ENCODE measurements around the gene HIGD2A. TPM values are rescaled to one million over a fixed set of nuclear protein-coding genes. Genes with fewer than 3 reads are reported as not detected.

HIGD2A gene, protein sequence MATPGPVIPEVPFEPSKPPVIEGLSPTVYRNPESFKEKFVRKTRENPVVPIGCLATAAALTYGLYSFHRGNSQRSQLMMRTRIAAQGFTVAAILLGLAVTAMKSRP
- 37.5 and 46.7 TPM in 2 replicates for total RNA-seq

DNA sequence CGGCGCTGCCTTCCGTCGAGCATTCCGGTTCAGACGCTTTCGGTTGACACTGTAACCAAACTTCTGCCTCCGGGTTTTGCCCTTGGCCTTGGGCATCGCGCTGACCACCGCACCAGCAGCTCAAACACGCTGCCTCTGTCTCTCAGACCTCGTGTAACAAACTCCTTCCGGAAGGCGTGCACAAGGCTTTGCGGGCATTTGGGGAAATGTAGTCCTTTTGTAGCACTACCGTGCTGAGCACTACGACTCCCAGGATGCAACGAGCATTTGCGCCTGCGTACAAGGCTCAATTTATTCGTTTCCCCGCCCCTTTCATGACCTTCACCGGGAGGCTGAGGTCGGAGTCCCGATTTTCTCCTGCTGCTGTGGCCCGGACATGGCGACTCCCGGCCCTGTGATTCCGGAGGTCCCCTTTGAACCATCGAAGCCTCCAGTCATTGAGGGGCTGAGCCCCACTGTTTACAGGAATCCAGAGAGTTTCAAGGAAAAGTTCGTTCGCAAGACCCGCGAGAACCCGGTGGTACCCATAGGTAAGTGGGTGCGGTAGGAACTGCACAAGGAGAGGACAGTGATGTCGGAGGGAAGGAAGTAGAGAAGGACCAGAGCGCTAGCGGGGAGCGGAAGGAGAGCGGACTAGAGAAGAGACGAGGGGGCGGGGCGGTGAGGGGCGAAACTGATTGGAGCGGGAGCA lies at the start of gene HIGD2A, which contains the start of gene NOP16:
Gene HIGD2A, plus strand, starts transcription at position 308 of the 691 bp plus-strand sequence. Its CDS starts 69 bp downstream, at position 377.
Gene NOP16, minus strand, starts transcription at position 155 of the 691 bp plus-strand sequence. Its CDS starts 59 bp downstream, at position 96.

DNA sequence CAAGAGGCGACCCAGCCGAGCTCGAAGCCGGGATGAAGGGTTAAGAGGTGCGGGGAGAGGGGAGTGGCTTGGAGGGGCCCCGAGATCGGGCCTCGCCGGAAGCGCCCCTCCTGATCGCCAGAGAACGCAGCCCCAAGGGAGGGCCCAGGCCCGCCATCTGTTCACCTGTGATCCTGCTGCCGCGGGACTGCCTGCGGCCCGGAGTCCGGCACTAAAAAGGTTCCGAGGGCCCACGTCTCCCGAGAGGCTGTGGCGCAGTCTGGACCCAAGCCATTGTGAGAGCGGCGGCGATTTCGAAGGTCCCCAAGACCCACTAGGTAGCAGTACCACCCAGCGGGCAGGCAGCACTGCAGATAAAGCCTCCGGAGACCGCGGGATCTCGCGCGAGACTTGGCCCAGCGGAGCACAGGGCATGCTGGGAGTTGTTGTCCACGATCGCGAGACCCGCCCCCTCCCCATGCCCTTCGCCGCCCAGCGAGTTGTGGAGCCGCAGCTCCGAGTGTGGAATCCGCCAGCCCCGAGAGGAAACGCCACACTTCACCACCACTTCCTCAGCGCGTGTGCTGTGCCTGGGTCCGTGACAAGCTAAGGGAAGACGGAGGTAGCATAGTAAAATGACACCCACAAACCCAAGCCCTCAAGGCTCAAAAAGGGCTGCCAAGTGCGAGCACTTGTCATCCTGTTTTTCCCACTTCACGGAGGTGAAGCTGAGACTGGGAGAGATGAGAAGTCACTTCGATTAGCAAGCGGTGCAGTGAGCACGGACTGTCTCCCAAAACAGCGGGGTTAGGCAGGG lies 26.9 kb upstream of the HIGD2A start, which contains the start of gene KIAA1191:
Gene KIAA1191, minus strand, starts transcription at position 328 of the 796 bp plus-strand sequence. CDS start 2,256 bp downstream, outside the sequence.

DNA sequence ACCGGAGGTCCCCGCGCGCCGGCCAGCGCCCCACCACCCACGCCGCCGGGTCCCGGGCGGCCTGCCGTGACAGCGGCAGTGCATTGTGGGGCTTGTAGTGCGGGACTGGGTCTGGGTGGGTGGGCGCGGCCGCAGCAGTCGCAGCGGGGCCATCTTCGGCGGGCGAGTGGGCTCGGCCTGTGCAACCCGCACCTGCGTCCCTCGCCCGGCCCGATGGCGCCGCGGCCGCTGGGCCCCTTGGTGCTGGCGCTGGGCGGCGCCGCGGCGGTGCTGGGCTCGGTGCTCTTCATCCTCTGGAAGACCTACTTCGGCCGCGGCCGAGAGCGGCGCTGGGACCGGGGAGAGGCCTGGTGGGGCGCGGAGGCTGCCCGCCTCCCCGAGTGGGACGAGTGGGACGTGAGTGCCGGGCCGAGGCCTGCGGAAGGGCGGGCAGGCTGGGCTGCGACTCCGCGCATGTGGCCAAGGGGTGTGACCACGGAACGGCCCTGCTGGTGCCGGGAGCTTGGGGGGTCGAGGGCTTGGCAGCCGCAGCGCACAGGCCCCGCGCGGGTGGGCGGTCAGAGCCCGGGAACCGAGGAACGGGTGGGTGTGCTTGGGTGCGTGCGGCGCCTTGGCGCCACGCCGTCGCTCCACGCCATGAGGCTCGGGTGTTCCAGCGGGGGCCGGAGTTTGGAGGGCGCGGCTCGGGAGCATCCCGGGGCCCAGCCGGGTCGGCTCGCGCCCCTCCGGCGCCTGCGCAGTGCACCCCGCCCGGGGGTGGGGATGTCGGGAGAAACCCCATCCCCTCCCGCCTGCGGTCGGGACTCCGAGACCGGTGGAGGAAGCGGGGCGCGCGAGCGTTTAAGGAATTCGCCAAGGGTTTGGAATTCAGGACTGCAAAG lies 23.0 kb upstream of the HIGD2A start, which contains the start of gene ARL10:
Gene ARL10, plus strand, starts transcription at position 137 of the 881 bp plus-strand sequence. Its CDS starts 77 bp downstream, at position 214.

DNA sequence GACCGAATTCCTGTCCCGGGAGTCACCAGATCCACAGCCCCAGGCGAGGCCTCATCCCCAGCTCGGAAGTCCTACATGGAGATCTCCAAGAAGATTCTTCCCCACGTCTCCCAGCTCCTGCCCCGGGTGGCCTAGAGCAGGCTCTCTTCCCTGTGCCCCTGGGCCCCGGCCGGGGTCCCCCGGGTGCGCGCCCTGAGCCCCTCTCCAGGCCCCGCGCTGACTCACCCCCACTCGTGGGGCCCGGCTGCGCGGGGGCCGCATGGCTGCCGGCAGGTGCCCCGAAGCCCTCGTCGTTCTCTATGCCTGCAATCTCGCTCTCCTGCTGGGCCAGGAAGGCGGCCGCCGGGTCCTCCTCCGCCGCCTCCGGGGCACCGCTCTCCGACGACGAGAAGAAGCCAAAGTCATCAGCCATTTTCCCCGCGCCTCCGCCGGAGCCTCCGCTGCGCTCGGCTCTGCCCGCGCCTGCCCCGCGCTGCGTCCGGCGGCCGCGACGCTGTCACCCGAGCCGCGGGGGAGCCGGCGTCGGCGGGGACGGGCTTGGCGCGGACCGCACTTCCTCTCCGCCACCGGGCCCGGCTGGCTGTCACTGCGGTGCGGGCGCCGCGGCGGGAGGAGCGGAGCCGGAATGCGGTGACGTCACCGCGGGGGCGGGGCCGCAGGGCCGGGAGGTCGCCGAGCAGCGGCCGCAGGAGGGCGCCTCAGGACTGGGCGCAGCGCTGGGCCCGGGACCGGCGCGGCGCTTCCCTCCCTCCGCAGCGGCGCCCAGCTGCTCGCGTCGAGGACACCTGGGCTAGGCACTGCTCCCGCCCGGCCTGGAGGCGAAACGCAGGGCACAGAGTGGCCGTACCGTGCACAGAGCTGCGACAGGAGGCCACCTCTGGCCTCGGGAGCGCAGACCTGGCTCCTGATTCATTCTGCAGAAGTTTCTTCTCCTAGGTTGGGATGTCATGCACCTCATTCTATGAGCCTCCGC lies 27.7 kb downstream of the HIGD2A start, which contains the start of gene CLTB:
Gene CLTB, minus strand, starts transcription at position 588 of the 973 bp plus-strand sequence. Its CDS starts 176 bp downstream, at position 412.

Small RNAs within 50 kb of the gene (small RNA-seq; reads per million reads assigned to genes)
- not detected for gene AC010297.1
- 0.84 reads per million, percentile 12 among the genes with 10 or more reads in this experiment for gene MIR1271

Other genes with a start within 250 kb of the HIGD2A start
- gene SIMC1, start 150.3 kb upstream of the HIGD2A start, total RNA-seq: 12.2 and 12.4 TPM in 2 replicates
- 101 and 137 TPM in 2 replicates for gene KIAA1191, start 27.0 kb upstream of the HIGD2A start, total RNA-seq
- 8.4 and 11.3 TPM in 2 replicates for gene ARL10, start 23.3 kb upstream of the HIGD2A start, total RNA-seq
- gene NOP16, start 153 bp upstream of the HIGD2A start, total RNA-seq: 35.1 and 42.0 TPM in 2 replicates
- gene CLTB, start 27.8 kb downstream of the HIGD2A start, total RNA-seq: 93.0 and 116 TPM in 2 replicates
- 49.3 and 56.4 TPM in 2 replicates for gene FAF2, start 59.6 kb downstream of the HIGD2A start, total RNA-seq
- 9.6 and 12.3 TPM in 2 replicates for gene RNF44, start 148.7 kb downstream of the HIGD2A start, total RNA-seq
- gene CDHR2, start 160.6 kb downstream of the HIGD2A start, total RNA-seq: not detected in 2 replicates
- gene GPRIN1, start 221.4 kb downstream of the HIGD2A start, total RNA-seq: 7.2 and 7.7 TPM in 2 replicates
- gene SNCB, start 241.8 kb downstream of the HIGD2A start, total RNA-seq: 0.27 TPM in 1 of 2 replicates, not detected in the other
- gene EIF4E1B, start 241.9 kb downstream of the HIGD2A start, total RNA-seq: not detected in 2 replicates